Raji (cell line): ENCODE measurements around the gene ADGRL2.

Experiments
- POLR2A ChIP-seq: IDR thresholded peaks from 2 replicates; pipeline ENCODE4 v1.6.1; 2011; ENCODE audit warnings: low read depth, low read length, control low read depth; ENCODE audit not compliant: insufficient read depth

ADGRL2 gene

DNA sequence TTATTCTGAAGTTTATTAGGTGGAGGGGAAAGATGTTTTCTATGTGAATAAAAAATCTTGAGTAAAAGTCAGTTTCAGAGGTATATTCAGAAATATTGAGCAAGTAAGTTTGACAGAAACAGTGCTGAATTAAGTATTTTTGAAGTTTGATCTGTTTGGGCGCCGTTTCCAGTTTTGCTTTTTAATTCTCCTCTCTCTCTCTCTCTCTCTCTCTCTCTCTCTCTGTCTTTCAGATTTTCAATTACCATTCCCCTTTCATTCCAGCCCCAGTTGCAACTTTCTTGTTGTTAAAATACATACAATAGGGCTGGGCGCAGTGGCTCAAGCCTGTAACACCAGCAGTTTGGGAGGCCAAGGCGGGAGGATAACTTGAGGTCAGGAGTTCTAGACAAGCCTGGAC, 24.0 kb downstream of the ADGRL2 start:
- TF ChIP-seq POLR2A, result no peak

DNA sequence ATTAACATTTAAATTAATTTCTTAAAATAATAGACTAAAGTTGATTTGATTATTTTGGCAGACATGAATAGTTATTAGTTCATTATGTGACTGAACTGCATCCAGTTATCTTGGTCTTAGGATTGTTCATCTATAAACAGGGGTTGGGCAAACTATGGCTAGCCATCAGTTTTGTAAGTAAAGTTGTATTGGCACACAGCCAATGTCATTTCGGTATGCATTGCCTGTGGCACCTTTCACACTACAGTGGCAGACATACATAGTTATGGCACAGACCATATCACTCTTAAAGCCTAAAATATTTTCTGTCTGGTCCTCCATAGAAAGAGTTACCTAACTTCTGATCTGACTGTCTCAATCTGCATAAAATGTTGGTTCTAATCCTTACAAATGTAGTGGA, 27.2 kb downstream of the ADGRL2 start:
- no peak for TF ChIP-seq POLR2A

DNA sequence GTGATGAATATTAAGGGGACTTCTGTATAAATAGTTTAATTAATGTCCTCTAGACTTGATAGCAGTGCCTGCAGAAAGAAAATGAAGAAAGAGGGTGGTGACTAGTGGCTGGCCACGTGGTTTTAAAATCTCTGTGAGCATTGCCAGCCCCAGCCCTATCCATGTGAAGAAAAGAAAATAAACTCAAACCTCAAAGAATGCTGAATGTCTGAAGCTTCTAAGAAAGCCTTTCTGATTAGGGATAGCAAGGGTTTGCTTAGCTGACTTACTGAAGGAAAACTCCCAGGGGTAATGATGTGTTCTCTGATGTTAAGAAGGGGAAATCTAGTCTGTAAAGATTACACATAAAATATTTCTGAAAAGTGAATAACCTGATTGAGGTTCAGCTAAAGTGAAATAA, 31.8 kb downstream of the ADGRL2 start:
- no peak for TF ChIP-seq POLR2A

DNA sequence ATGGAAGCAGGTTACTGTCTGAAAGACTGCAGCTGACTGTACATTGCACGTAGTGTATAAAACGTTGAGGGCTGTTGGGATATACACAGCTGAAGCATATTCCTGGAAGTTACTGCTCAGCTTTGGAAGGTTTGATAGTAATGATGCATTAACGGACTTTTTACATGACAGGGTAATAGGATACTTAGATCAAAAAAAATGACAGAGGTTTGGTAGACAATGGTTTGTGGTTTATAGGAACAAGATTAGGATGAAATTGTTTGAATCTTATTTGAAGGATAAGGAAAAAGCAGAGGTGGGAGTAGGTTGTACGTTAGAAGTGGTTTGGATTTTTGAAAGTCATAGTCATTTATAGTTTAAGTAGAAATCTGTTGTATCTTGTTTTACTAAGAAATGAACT, 33.0 kb downstream of the ADGRL2 start:
- TF ChIP-seq POLR2A, result no peak

DNA sequence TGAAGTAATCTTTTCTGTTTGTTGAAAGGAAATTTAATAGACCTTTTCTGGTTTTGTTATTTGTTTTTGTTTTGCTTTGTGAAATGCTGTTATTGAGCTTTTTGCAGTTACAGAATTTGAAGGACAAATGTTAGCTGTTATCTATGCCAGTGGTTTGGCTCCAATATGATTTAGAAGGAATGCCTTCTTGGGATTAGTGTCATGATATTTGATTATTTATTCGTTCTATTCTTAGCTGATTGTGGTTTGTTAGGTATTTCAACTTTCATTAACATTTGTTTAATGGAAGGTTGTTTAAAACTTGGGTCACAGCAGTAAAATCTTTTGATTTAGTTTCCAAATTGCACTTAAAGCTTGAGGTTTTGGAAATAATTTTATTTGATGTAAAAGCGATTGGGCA, 33.5 kb downstream of the ADGRL2 start:
- no peak for TF ChIP-seq POLR2A

DNA sequence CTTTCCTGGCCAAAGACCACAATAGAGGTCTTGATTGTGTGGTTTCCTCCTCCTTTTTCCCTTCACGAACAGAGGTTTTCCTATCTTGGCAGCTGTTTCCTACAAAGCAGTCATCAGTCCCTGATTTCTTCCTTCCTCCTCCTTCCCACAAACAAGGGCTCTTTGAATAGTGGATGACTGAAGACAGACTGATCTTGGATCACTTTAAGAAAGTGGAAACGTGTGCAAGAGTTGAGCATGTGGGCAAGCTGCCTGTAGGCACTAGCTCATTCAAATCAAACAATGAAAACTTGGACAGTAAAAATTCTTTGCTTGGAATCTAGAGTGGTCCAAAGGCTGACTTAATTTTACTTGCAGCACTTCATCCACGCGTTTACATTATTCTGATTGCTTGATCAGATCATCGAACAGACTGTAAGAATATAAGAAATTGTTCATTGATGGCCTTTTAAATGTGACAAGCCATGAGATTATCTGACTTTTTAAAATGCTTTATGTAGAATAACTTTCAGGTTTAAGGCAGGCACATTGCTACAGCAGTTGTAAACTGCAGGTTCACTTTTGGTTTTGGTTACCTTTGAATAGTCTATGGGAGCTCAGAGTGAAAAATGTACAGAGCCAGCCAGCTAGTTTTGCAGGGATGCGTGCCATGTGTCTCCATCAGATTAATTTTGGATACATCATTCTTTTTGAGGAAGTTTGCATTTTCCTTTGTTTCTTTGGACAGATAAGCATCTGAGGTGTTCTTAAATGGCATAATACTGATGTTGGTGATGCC, 34.4 kb downstream of the ADGRL2 start:
- TF ChIP-seq POLR2A, result no peak

DNA sequence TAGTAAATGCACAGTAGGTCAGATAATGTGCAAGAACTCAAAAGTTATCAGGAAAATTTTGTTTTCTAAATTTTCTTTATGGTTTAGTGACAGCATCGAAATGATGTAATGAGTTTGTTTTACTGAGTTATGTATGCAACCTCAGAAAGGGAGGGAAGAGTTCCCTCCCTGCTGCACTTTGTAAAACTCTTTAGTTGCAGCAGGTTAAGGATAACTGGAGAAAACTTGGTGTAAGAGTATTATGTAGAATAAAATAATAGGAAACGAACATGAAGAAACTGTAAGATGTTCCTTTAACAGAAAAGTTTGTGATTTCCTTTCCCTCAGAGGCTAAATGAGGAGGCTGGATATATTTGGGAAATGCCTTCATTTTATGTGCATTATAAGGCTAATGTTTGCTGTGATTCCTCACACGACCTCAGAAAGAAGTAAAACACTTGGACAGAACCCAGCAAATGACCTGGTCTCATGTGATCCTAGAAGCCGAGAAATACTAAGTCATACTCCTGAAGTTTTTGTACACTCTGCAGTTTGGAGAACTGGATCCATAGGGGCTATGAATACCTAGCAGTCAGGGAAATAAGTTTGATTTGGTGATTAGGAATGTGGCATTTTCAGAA, 35.4 kb downstream of the ADGRL2 start:
- TF ChIP-seq POLR2A, result no peak

DNA sequence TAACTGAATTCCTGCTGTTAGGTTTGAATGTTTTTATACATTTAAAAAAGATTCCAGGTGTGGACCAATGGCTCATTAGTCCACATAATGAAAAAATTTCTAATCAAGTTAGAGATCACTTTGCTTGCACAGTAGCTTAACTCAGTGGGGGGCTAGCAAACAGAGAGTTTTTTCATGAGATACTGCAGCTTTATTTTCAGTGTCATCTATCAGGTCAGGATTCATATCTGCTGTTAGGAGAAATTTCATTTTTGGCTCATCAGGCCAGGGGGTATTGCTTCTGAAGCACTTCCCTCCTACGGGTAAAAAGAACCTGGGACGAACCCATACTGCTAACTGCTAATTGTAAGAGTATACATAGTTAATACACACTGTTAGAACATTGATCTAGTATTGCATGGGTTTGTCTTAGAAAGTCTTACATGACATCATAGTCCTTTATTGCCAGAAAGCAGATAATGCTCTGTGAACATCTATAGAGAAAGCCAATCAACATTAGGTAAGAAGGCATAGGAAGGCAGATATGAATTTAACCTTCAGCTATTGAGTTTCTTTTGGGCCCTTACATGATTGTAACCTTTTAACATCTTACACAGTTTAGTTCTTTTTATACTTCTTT, 38.0 kb downstream of the ADGRL2 start:
- TF ChIP-seq POLR2A, result no peak

DNA sequence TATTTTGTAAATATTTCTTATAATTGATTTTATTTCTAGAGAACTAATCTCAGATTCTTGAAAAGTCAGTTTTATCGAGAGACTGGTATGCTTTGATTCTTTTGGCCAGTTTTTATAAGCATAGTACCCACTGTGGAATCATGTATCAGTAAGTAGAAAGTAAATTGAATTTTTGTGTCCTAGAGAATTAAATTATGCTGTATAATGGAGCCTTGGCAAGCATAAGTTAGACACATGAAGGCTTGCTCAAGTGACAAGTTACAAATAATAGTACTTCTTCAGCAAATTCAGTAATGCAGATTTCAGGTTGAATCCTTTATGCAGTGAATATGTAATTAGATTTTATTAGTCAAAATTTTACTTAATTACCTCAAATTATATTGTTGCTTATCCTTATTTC, 40.1 kb downstream of the ADGRL2 start:
- no peak for TF ChIP-seq POLR2A

DNA sequence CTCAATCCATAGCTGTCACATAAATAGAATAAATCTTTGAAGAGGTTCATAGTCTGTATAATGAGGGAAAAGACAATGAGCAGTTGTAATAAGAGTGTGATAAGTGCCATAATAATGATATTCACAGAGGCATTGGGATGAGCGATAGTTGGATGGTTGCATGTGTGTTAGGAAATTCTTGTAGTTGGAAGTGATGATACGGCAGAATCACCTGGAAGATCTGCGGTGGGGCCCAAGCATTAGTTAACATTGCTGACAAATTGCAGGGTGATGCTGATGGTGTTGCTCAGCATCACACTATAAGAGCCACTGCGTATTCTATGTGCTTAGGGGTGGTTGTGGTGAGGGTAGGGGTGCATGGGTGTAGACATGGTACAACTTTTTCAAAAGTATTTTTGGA, 41.1 kb downstream of the ADGRL2 start:
- TF ChIP-seq POLR2A, result no peak

DNA sequence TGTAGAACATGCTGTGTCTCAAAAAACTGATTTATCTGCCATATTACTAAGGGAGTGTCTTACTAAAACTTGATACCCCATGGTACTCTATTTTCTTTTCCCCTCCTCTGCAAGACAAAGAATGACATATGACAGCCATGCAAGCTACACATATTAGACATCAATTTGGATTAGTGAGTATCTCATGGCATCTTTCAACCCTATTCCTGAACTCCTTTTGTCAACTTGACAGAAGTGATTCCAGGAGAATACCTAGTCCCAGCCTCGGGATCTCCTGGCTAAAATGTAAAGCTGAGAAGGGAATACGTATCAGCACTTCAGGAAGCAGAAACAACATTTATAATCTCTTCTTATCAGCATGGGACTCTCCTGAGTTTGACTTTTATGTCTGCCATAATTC, 43.7 kb downstream of the ADGRL2 start:
- TF ChIP-seq POLR2A, result no peak

DNA sequence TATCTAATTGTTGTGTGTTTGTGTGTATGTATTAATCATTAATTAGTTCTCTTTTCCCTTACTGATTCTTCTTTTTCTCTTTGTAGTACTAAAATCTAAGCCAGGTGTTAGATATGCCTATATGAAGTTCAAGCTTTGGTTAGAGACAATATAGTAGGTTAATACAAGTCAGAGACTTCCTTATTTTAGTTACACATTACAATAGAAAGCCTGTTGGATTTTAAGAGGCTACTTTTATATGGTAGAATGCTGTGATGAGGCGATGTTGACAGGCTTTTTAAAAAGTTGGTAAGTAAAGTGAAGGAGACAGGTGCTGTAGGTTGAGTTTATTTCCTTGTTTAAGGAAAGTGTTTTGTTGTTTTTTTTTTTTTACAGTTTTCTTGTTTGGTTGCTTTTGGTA, 45.9 kb downstream of the ADGRL2 start:
- no peak for TF ChIP-seq POLR2A

DNA sequence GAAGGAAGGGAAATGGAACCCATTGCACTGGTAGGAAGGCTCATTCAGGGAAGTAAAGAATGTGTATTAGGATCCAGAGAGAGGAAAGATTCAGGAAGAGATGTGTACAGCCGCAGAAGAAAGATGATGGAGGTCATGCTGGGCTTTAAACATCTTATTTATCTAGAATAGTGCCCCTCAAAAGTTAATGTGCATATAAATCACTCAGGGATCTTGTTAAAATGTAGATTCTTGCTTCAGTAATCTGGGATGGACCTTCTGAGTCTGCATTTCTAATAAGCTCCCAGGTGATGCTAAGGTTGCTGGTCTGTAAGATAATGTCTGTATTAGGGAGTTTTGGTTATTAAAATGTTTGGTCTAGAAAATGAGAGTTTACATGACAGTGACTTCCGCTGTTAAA, 46.3 kb downstream of the ADGRL2 start:
- TF ChIP-seq POLR2A, result no peak

DNA sequence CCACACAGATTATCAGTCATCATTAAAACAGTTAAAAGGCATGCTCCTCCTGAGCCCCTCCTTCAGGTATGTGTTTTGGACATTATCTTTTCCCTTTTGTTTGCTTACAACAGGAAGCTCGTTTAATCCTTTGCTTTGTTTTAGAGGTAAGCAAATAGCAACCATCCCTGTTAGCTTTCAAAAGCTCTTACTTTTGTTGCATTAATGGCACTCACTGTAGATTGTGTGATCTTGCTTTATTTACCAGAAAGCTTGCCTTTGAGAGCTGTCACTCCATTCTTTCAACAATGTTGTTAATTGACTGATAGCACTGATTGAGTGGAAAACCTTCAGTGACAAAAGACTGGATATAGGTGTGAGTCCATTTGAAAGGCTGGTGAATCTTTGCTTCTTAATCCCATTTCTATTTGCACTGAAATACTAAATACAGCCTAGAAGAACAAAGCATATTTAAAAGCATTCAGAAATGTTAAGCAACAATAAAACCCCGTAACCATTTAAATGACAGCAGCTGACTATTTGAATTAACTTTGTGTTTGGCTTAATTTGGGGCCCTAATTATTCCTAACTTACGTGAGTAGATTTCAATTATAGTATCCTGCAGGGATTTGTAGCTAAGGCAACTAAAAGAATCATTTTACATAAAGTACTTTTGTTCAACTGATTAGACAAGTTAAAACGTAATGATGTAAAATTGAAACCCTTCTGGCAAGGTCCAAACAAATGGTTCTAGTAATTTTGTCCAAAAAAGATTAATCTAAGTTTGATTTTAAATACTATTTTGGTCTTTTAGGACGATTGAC, 48.3 kb downstream of the ADGRL2 start:
- no peak for TF ChIP-seq POLR2A

DNA sequence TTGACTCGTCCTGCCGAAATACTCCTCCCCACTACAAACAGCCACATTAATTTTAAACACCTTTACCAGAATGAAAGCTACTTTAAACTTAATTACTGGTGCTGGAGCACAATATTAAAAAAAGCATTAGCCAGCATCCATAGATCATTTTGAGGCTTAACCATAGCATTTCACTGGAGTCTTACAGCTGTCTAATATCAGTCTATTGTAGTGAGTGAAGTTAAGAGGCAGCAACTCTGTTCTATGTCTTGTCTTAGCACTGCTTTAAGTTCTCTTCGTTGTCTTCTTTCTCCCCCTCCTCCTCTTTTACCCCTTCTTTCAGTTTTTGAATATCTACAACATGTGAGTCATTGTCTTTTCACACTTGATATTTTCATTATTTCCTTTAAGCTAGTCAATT, 49.3 kb downstream of the ADGRL2 start:
- TF ChIP-seq POLR2A, result no peak

DNA sequence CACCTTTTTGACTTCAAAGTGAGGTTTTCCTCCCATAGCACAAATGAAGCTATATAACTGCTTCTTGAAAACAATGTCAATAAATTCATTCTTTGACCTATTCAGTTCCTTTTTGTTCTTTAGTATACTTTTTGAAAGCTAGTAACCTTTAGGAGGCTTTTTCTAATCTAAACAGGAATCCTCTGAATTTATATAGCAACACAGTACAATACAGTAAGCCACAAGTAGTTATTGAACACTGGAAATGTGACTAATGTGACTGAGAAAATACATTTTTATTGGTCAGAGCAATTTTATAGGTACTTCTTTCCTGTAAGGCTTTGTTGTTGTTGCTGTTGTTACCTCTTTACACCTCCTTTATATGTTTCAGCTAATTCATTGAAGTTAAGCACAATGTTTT, 49.8 kb downstream of the ADGRL2 start:
- no peak for TF ChIP-seq POLR2A
